Skeletal muscle cell (primary cell): ENCODE data around the gene IGSF9B.

Experiments used
- DNase-seq: peaks from one replicate; pipeline ENCODE4 v3.0.0-alpha.2; 2010; ENCODE audit warnings: low read depth
- H3K4me3 ChIP-seq: 2 replicates; pipeline ENCODE4 v1.5.1; 2011; ENCODE audit warnings: low read depth, mild to moderate bottlenecking, control low read depth, low read length, moderate library complexity

The IGSF9B gene

GRCh38 chr11:133895061-133895479, 61.7 kb downstream of the IGSF9B start:
- no peak overlapping the region for H3K4me3 ChIP-seq
- no peak for DNase-seq

- DNase-seq = no peak
- H3K4me3 ChIP-seq = no peak overlapping the region
Measured at GRCh38 chr11:133893381-133893780, 63.4 kb downstream of the IGSF9B start.

GRCh38 chr11:133892584-133893380, 64.0 kb downstream of the IGSF9B start:
- no peak for DNase-seq
- no peak overlapping the region for H3K4me3 ChIP-seq

- no peak overlapping the region for H3K4me3 ChIP-seq
- DNase-seq = no peak
Measured at GRCh38 chr11:133892126-133892525, 64.6 kb downstream of the IGSF9B start.

GRCh38 chr11:133889893-133890292, 66.9 kb downstream of the IGSF9B start:
- DNase-seq = no peak
- H3K4me3 ChIP-seq = no peak overlapping the region

- no peak for DNase-seq
- no peak overlapping the region for H3K4me3 ChIP-seq
Measured at GRCh38 chr11:133889188-133889587, 67.6 kb downstream of the IGSF9B start.

GRCh38 chr11:133887692-133888332, 69.0 kb downstream of the IGSF9B start:
- DNase-seq = no peak
- H3K4me3 ChIP-seq = no peak overlapping the region

GRCh38 chr11:133886029-133886428, 70.7 kb downstream of the IGSF9B start:
- no peak overlapping the region for H3K4me3 ChIP-seq

GRCh38 chr11:133872160-133872559, 84.6 kb downstream of the IGSF9B start:
- no peak for DNase-seq
- no peak overlapping the region for H3K4me3 ChIP-seq

More at GRCh38 chr11:133886029-133886428, 70.7 kb downstream of the IGSF9B start:
- DNase-seq = no peak

- no peak overlapping the region for H3K4me3 ChIP-seq
- no peak for DNase-seq
Measured at GRCh38 chr11:133867456-133867855, 89.3 kb downstream of the IGSF9B start.

- DNase-seq = no peak
- no peak overlapping the region for H3K4me3 ChIP-seq
Measured at GRCh38 chr11:133865466-133865865, 91.3 kb downstream of the IGSF9B start.

- H3K4me3 ChIP-seq = no peak overlapping the region
Measured at GRCh38 chr11:133864756-133865155, 92.0 kb downstream of the IGSF9B start.

GRCh38 chr11:133860151-133860550, 96.6 kb downstream of the IGSF9B start:
- no peak for DNase-seq
- H3K4me3 ChIP-seq = no peak overlapping the region

More at GRCh38 chr11:133864756-133865155, 92.0 kb downstream of the IGSF9B start:
- DNase-seq = no peak
